ENCODE measurements around the gene RAB36.

The RAB36 gene

DNA sequence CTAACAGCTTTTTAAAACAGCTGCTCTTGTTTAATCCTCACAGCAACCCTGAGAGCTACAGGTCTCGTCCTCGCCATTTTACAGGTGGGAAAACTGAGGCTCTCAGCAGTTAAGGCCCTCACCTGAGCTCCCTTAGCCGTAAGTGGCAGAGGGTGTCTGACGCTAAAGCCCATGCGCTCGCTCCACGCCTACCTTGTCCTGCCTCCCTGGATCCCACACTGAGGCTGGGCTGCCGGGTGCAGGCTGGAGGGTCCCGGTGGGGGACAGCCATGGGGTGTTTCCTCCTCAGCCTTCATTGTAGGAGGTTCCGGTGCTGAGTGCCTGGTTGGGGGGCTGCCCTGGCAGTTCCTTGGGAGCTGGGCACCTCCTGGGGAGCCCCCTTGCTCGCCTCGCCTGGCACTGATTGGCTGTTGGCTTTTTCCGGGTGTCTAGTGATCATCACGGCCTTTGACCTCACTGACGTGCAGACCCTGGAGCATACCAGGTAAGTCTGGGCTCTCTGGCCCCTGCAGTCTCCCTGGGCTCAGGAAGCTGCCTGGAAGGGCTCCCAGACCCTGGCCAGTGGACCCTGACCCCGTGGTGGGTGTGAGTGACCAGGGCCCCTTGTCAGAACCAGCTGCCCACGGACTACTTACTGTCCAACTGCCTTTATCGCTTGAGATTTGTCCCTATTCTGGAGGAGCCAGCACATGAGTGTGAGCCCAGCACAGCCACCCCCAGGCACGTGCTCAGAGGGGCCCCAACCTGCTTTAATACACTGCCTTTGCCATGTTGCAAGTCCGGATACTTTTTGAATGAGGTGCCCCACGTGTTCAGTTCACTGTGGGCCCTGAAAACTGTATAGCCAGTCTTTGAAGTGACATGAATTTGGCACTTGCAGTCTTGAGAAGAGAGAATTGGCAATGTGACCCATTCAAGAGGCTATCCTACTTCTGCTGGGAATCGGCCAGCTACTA lies 12.6 kb downstream of the RAB36 start:
- no peak for DNase-seq

DNA sequence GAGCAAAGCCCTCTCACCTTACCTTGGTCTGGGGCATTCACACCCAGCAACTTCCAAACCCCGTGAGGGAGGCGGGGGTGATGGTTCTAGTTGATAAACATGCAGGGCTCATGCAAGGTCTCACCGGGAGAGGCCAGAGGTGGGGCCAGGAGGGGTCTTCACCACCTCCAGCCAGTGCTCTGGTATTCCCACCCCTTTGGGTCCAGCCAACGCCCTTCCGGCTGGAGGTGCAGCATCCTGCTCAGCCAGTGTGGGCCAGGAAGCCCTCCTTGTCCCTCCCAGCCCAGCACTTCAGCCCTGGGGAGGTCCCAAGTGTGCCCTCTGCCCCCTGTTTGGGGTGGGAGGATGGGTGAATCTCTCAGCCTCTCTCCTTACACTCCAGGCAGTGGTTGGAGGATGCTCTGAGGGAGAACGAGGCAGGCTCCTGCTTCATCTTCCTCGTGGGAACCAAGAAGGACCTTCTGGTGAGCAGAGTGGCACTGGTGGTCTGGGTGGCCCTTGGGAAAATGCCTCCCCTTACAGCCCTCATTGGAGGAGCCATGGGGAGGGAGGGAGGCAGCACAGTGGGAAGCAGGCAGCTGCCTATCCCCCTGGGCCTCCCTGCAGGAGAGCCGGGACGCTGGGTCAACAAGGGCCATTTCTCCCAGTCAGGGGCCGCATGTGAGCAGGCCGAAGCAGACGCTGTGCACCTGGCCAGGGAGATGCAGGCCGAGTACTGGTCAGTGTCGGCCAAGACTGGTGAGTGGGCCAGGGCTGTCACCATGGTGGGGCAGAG lies 13.4 kb downstream of the RAB36 start:
- no peak for DNase-seq

DNA sequence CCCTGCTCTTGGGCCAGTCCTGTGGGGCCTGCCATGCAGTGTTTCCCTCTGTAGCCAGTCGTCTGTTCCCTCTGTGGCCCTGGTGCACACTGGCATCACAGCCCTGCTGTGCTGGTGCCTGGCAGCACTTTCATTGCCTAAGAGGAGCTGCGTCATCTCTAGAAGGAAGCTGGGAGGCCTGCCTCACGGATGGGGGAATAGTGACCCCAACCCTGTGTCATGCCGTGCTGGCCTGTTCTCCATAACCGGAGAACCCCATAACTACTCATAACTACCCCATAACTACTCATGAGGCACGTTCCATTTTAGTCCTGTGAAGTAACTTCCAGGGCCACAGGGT lies 14.0 kb downstream of the RAB36 start:
- no peak for DNase-seq

DNA sequence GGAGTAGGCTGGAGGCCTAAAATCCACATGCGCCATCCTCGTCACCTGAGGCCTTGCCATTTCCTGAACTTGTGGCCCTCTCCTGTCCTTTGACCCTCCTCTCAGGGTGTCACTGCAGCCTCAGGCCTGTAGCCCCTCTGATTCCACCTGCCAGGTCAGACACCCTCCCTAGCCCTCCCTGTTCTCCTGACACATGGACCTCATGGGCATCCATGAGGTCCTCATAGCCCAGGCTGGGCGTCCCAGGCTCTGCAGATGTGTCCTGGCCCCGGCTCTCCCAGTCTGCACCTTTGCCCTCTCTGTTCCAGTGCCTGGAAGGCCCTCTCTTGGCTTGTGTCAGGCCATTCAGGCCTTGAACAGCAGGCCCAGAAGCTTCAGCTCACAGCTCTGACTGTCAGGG lies 15.8 kb downstream of the RAB36 start:
- DNase-seq = no peak

GRCh38 chr22:23161574-23161973 lies 16.3 kb downstream of the RAB36 start:
- no peak for DNase-seq

GRCh38 chr22:23163665-23164064 lies 18.4 kb downstream of the RAB36 start:
- no peak for DNase-seq

DNA sequence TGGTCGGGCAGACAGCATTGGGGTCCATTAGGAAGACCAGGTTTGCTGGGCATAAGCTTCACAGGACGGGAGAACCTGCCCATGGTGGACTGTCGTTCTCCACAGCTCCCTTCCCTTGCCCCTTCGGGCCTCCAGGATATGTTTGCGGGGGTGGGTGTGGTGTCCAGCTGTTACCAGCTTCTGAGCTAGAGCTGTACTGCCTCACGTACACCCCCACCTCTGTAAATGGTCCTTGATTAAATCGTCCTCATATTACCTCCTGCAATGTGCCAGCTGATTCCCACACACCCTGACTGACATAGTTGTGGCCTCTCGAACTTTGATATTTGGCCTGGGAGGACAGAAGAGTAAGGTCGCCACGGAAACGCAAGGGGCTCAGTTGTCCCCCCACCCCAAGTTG lies 18.8 kb downstream of the RAB36 start:
- DNase-seq = no peak

- DNase-seq = no peak
These were observed 21.0 kb downstream of the RAB36 start for GRCh38 chr22:23166042-23166831.

DNA sequence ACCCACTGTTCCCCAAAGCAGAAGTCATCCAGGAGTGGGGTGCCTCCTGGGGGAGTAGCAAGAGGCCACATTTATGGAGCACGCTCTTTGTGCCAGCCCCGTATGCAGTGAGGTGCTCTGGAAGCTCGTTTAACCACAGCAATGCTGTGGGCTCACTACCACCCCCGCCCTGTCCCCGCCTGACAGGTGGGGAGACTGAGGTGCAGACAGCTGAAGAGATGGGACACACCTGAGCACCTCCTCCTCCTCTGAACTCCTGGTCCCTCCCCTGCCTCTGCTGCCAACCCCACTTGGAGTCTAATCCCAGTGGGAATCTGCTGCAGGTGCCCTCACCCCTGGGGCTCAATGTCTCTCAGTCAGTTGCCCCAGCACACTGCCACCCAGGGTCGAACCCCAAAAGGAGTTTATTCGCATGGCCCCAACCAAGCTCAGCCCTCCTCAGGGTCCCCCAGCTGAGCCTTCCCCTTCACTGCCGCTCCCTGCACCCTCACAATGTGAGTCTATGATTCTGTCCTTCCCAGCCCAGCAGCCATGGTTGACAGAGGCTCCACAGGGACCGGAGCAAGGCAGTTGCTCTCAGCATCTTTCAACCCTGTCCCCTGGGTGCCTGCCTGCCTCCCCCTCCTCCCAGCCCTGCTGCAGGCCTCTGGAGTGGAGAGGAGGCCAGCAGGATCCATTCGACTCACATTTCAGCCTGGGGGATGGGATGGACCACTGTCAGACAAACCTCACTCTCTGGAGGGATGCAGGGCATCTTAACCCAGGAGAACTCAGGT lies 21.8 kb downstream of the RAB36 start:
- no peak for DNase-seq

DNA sequence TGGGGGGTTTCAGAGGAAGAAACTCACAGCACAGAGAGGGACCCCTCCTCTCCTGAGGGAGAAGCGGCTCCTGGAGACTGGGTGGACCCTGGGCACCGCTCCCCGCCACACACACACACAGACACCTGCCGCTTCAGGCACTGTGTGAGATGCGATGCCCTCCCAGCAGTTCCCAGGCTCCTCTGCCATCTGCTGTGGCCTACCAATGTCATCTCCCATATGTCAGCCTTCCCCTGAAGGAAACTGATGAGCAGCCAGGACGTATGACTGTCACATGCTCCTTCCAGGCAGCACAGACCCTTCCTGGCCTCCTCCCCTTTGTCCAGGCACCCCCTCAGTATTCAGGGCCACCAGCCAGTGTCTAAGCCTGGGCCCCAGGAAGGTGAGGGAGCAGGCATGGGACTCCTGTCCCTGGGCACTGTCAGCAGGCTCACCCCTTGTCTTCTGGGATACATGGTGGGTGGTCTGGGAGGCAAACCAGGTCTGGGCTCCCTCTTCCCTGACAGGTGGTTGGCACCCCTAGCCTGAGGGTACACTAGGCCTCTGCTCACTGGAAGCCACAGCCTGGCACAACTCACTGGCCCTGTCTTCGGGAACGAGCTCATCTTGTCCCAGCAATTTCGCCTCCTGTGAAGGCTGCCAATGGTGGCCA lies 23.2 kb downstream of the RAB36 start:
- no peak for DNase-seq

DNA sequence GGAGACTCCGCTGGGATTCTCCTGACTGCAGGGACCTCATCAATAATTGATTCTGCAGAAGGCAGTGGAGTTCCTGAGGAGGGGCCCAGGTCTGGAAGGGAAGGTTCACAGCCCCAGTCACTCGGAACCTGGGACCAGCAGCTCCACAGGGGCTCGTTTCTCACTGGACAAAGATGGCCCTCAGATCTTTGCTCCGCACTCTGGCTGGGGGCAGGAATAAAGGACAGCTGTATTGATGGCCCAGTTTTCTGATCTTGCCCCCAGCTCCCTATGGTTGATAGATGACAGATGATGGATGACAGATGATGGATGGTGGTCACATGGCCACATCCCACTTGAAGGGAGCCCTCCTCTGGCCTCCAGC lies 23.7 kb downstream of the RAB36 start:
- DNase-seq = no peak

DNA sequence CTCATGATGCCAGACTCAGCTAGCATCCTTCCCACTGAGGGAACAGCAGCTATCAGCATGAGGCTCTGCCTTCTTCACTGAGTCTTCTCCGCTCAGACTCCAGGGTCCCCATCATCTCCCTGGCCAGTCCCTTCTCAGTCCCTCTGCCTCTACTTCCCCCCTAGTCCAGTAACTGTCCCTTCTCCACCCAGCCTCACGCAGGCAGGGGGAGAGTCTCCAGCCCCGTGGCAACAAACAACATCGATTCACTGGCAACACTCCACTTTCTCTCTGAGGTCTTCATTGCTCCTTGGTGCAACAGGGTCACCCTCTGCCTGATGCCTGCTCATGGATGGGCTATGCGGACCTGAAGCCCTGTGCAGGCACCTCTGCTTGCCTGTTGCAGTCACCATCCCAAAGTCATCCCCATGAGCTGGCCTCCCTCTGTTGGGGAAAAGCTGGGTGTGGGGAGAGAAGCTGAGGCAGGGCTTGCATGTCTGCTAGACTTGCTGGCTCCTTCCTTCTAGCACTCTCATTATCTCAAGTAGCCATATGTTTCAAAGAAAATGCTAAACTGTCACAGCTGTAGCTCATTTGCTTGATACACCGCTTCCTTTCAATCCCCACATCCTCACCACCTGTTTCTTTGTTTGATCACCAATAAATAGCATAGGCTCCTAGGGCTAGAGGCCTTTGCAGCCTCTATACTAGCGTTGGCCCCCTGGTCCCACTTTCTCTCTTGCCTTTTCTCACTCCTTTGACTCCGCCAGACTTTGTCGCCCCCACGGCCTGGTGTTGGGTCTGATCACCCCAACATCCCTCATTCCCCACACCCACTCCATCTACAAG lies 30.8 kb downstream of the RAB36 start:
- no peak for DNase-seq

DNA sequence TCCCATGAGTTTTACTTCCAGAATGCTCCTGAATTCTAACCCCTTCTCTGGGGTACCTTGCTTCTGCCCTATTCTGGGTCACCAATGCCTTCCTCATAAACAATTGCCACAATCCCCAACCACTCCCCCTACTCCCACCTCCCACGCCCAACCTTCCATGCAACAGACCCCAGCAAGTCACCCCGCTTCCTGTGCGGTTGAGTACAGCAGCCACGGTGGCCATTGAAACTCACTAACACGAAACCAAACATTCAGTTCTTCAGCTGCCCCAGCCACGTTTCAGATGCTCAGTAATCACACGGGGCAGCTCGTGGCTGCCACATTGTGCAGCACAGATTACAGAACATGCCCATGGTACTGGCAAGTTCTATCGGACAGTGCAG lies 31.4 kb downstream of the RAB36 start:
- DNase-seq = no peak

DNA sequence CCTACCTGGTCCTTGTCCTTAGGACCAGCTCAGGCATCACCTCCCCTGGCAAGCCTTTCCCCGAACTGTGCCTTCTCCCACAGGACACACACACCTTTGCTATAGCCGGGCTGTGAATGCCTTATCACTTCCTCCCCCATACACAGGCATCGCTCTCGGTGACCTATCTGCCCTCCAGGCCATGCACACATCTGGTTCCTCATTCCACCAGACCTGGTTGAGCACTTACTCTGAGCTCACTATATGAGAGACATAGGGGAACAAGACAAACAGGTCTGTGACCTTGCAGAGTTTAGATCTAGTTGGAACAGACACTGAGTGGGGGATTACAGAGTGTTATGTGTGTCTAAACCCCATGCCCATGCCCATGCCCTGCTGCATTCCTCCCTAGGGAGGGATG lies 31.9 kb downstream of the RAB36 start:
- no peak for DNase-seq

GRCh38 chr22:23178512-23179254 lies 33.4 kb downstream of the RAB36 start:
- peak; percentile 67 for DNase-seq

GRCh38 chr22:23179381-23180299 lies 34.4 kb downstream of the RAB36 start:
- no peak for DNase-seq

- DNase-seq = peak; percentile 81
These were observed 35.1 kb downstream of the RAB36 start, which contains the start of gene BCR for GRCh38 chr22:23180301-23180892. Gene BCR (plus strand): TSS chr22:23180509. CDS start chr22:23180961, 452 bp downstream.

Data from right kidney (tissue), 1 donor.